GM19193 (cell line): ENCODE data around the gene LPXN.

Source experiments
- POLR2A ChIP-seq: IDR thresholded peaks from 4 replicates; pipeline ENCODE4 v1.6.1; 2011; ENCODE audit not compliant: insufficient read depth, insufficient read length; ENCODE audit errors: extremely low read depth

Gene LPXN

GRCh38 chr11:58591659-58592058 lies 16.0 kb upstream of the LPXN start:
- TF ChIP-seq POLR2A: no peak

GRCh38 chr11:58586998-58587397 lies 11.3 kb upstream of the LPXN start:
- TF ChIP-seq POLR2A: no peak

DNA sequence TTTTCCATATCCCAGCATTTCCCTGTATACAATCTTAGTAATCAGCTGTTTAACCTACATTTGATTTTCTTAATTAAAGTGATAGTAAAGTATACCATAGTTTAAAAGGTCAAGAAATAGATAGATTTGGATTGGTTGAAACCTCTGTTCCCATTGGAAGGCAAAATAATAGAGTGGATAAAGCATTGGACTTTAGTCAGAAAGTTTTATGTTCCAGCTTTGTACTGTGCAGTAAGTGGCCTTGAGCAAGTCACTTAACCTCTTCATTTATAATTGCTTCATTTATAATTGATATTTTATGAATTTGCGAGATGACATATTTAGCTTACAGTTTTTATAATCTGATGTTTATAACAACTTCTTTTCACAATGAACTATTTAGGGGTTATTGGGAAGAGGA lies 6.8 kb upstream of the LPXN start:
- TF ChIP-seq POLR2A: no peak

DNA sequence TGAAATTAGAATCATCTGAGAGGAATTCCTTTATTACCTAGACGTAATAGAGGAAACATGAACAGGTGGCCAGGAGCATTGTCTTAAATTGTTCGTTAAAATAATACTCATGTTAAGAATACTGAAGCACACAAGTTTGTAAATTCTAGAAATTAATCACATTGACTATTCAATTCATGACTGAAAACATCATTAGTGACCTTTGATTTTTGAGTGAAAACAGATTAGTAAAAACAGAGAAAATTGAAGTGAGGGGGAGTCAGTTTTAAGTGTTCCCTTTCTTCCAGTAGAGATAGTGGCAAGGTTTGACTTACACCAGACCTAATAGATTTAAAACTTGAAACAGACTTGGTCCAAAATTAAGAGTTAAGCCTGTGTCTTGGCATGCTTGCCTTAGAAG lies 4.7 kb upstream of the LPXN start:
- no peak for TF ChIP-seq POLR2A

GRCh38 chr11:58579192-58580129 lies 3.8 kb upstream of the LPXN start:
- TF ChIP-seq POLR2A: peak; percentile 85

GRCh38 chr11:58578635-58579191 lies 3.1 kb upstream of the LPXN start, which contains the start of gene ZFP91:
Gene ZFP91, plus strand, starts transcription at chr11:58579063. Its CDS starts 219 bp downstream, at chr11:58579282.
- peak; percentile 62 for TF ChIP-seq POLR2A

DNA sequence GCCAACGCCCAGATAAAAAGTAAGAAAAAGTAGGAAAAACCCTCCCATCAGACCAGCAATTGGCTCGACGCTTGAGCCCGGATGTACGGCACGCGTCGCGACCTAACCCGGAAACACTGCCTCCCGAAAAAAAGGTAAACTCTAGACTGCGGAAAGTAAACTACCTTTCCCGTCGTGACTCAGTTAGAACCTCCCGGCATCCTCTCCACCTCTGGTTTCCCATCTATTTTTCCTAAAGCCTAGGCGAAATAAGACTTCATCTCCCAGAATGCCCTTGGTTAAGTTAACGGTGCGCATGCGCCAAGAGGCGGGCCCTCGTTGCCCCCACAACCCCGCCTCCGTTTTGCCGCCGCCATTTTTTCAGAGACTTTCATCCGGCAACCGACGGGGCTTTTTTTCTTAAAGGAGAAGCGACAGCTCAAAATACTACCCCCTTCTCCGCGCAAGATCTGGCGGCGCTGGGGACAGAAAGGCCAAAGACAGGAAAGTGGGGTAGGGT lies 2.5 kb upstream of the LPXN start:
- peak; percentile 32 for TF ChIP-seq POLR2A

GRCh38 chr11:58577555-58578135 lies 2.0 kb upstream of the LPXN start:
- TF ChIP-seq POLR2A: peak; percentile 86

DNA sequence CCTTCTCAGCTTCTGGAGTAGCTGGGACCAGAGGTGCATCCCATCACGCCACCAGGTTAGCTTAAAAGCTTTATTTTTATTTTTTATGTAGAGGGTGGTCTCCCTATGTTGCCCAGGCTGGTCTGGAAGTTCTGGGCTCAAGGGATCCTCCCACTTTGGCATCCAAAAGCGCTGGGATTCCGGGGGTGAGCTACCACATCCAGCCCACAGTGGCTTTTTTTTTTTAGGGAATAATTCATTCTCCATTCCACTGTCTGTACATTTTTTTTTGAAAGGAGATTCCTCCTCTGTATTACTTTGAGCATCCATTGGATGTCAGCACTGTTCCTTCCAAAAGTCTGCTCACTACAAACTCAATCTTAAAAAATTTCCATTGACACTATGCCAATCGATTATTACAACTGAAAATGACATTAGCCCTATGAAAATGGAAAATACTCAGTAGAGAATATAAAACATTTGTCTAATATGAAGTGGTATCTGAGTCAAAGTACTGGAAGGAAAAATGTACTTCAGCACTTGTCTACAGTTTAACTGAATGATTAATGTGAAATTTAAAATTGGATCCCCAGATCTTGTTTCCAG lies 1.3 kb upstream of the LPXN start:
- no peak for TF ChIP-seq POLR2A

DNA sequence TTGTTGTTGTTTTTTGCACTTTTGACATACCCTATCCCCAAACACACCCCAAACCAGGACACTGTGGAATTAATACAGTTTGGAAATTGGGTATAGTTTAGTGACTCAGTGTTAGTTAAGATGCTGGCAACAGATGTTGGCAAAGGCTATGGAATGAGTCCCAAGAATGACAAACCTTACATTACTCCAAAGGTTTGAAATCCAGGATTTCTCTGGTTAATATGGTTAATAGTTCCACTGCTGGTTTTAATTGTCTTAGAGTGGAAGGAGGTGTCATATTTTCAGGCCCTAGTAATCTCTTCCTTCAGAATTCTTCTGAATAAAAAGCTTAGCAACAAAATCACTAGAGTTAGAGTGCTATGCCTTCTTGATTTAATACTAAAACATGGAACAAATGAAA lies 775 bp downstream of the LPXN start:
- TF ChIP-seq POLR2A: no peak

DNA sequence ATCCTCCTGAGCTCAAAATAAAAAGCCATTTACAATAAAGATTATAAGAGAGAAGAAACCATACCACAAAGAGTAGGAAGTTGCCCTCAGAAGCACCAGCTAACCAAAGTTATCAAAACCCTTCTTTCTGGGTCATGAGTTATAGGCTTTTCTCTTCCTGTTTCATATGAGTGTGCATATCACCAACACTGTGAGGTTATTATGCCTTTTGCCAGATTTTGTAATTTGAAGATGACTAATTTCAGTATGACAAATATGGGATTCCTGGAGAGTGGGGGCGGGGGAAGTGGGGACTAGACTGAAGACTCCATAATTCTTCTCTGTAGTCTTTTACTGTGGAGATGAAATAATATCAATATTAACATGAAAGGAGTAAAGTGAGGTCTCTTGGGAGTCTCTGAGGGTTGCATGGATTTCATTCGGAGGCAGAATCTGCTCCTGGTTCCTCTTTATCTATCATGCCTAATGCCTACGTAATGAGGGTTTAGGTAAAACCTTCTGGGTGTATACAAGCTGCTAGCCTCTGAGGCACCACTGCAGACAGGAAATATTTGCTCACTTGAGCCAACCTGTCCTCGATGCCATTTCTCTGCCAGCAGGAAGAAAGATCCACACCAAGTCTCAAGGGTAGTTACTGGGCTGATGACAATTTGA lies 2.1 kb downstream of the LPXN start:
- peak; percentile 44 for TF ChIP-seq POLR2A

- no peak for TF ChIP-seq POLR2A
Measured at GRCh38 chr11:58567889-58568512, 7.7 kb downstream of the LPXN start.

DNA sequence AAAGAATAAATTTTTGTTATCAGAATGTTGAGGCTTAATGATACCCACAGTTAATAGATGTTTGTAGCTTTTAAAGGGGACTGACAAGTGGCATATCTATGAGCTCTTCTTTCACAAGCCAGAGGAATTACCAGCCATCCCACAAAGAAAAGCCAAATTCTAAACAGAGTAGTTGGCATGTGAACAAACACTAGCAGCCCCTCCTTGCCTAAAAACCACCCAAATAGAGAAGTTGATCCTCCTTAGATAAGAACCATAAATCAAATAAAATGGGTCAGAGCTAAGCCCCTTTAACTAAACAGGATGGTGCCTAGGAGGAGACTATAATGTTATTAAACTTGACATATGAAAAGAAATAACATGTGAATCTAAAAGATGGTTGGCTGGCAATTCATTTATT lies 11.4 kb downstream of the LPXN start:
- no peak for TF ChIP-seq POLR2A

GRCh38 chr11:58562375-58562800 lies 13.3 kb downstream of the LPXN start:
- no peak for TF ChIP-seq POLR2A

DNA sequence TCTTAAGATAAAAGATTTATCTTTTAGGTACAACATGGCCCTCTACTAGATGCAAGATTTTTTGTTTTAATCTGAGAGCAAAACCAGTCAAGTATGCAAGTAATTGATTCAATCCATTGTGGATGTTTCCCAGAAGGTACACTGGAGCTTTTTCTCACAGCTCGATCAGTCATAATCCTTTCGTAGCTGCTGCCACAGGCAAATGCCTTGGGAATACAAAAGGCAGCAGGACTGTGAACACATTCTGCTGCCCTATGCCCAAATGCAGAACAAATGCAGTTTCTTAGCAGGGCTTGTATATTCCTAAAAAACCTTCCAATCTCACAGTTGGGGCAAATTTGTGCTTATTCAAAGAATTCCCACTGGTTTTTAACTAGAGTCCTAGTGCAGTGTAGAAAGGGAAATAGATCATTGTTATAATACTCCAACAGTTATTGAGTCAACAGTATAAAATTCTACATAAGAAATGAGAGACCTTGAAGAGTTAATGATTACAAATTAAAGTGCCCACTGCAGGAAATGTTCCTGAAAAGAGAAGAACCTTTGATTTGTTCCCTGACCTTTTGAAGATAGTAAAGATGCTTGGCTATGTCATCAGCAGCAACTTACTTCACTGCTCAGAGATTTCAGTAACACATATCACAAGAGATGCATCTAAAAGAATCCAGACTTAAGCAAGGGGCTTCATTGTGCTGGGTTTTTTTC lies 14.1 kb downstream of the LPXN start:
- TF ChIP-seq POLR2A: no peak
